SK-N-SH (cell line): Measurements from ENCODE around the gene ZNF280D. TPM values are rescaled to one million over a fixed set of nuclear protein-coding genes. Genes with fewer than 3 reads are reported as not detected.

Source experiments
- CTCF ChIA-PET: fragments of 300-600, 350-600 bp; formaldehyde crosslinking; extraction: SDS; loops from one replicate; lab custom pipeline; 2021; lab: Yijun Ruan, JAX
- POLR2A ChIA-PET: fragments of 350-600 bp; sonication (Branson Sonifier 250); formaldehyde crosslinking; extraction: SDS; loops from one replicate; lab custom pipeline; 2020; ENCODE audit warnings: antibody characterized with exemption, inconsistent platforms; lab: Yijun Ruan, JAX
- DNase-seq: peaks from one replicate; pipeline ENCODE4 v3.0.0; 2012
- H2AFZ ChIP-seq: fragments of 200-600 bp; sonication (generic); 2 replicates; pipeline ENCODE4 v1.8.1; 2016; ENCODE audit warnings: antibody characterized with exemption, mild to moderate bottlenecking, low read depth
- H3F3A ChIP-seq: fragments of 200-600 bp; sonication (generic); replicated peaks from 2 replicates; pipeline ENCODE3; 2016; ENCODE audit warnings: antibody characterized with exemption, mild to moderate bottlenecking; ENCODE audit not compliant: insufficient read depth
- H3K27ac ChIP-seq, 2 experiments: fragments of 200-500 bp in 1 of 2; fragments of 200-600 bp in 1 of 2; sonication (Bioruptor generic) in 1 of 2; sonication (generic), shearing (Covaris generic) in 1 of 2; 2 replicates each; pipeline versions ENCODE4 v1.5.1 to v1.6.1; 2014 to 2016; ENCODE audit warnings: low read depth in 2 of 2, inconsistent platforms in 1 of 2, low read length in 1 of 2, mild to moderate bottlenecking in 1 of 2, mixed read lengths in 1 of 2
- H3K27me3 ChIP-seq: fragments of 200-600 bp; sonication (generic), shearing (Covaris generic); 2 replicates; pipeline ENCODE4 v1.6.1; 2016; ENCODE audit warnings: mixed run types; ENCODE audit not compliant: insufficient read depth
- H3K36me3 ChIP-seq, 2 experiments: fragments of 200-500 bp in 1 of 2; fragments of 200-600 bp in 1 of 2; sonication (Bioruptor generic) in 1 of 2; sonication (generic) in 1 of 2; replicated peaks in 1 of 2; 2 replicates each; pipeline versions ENCODE3 to v1.5.1; 2014 to 2016; ENCODE audit warnings: low read length in 1 of 2, mild to moderate bottlenecking in 1 of 2; ENCODE audit not compliant: insufficient read depth in 2 of 2, control insufficient read depth in 1 of 2
- H3K4me1 ChIP-seq, 2 experiments: fragments of 200-500 bp in 1 of 2; fragments of 200-600 bp in 1 of 2; sonication (Bioruptor generic) in 1 of 2; sonication (generic), shearing (Covaris generic) in 1 of 2; 2 replicates each; pipeline versions ENCODE4 v1.5.1 to v1.6.1; 2014 to 2016; ENCODE audit warnings: low read depth in 1 of 2, low read length in 1 of 2, mixed run types in 1 of 2; ENCODE audit not compliant: insufficient read depth in 2 of 2, control insufficient read depth in 1 of 2
- H3K4me2 ChIP-seq: fragments of 200-600 bp; sonication (generic), shearing (Covaris generic); 2 replicates; pipeline ENCODE4 v1.6.1; 2017; ENCODE audit warnings: mixed run types
- H3K4me3 ChIP-seq, 2 experiments: fragments of 200-500 bp in 1 of 2; fragments of 200-600 bp in 1 of 2; sonication (Bioruptor generic) in 1 of 2; sonication (generic), shearing (Covaris generic) in 1 of 2; 2 replicates each; pipeline versions ENCODE4 v1.5.1 to v1.8.1; 2014 to 2016; ENCODE audit warnings: low read depth in 2 of 2, inconsistent platforms in 1 of 2, low read length in 1 of 2, mild to moderate bottlenecking in 1 of 2, mixed read lengths in 1 of 2, moderate library complexity in 1 of 2
- H3K79me2 ChIP-seq: fragments of 200-600 bp; sonication (generic); 2 replicates; pipeline ENCODE4 v1.8.1; 2017; ENCODE audit warnings: mild to moderate bottlenecking; ENCODE audit not compliant: insufficient read depth
- H3K9ac ChIP-seq: fragments of 200-600 bp; sonication (generic); 2 replicates; pipeline ENCODE4 v1.6.1; 2017; ENCODE audit warnings: mixed run types
- H3K9me2 ChIP-seq: fragments of 200-600 bp; sonication (generic); 2 replicates; pipeline ENCODE4 v1.6.1; 2017; ENCODE audit warnings: mixed run types
- H3K9me3 ChIP-seq: fragments of 200-600 bp; sonication (generic); 2 replicates; pipeline ENCODE4 v1.6.1; 2017; ENCODE audit warnings: mixed run types, mild to moderate bottlenecking, moderate library complexity
- H4K20me1 ChIP-seq: fragments of 200-600 bp; sonication (generic); 2 replicates; pipeline ENCODE4 v1.6.1; 2017; ENCODE audit warnings: mild to moderate bottlenecking, mixed run types; ENCODE audit not compliant: insufficient read depth
- CHD2 ChIP-seq: fragments of 150-350 bp; IDR thresholded peaks from 2 replicates; pipeline ENCODE4 v1.6.1; 2018; ENCODE audit warnings: low read length; ENCODE audit not compliant: partially characterized antibody
- CTCF ChIP-seq: fragments of 200-600 bp; sonication (generic); IDR thresholded peaks from 2 replicates; pipeline ENCODE4 v1.6.1; 2017; ENCODE audit warnings: antibody characterized with exemption, mild to moderate bottlenecking, moderate library complexity
- EZH2phosphoT487 ChIP-seq: fragments of 200-600 bp; sonication (generic); IDR thresholded peaks from 2 replicates; pipeline ENCODE4 v1.6.1; 2017; ENCODE audit warnings: low read depth, mixed run types, mild to moderate bottlenecking, antibody characterized with exemption, moderate library complexity, borderline replicate concordance
- FOSL2 ChIP-seq: IDR thresholded peaks from 2 replicates; pipeline ENCODE4 v1.4.0; 2012; ENCODE audit warnings: low read depth, mild to moderate bottlenecking, moderate library complexity, borderline replicate concordance
- IRF3 ChIP-seq: fragments of 150-350 bp; IDR thresholded peaks from 2 replicates; pipeline ENCODE4 v1.6.1; 2016; ENCODE audit warnings: mild to moderate bottlenecking, low read depth, low read length
- JUND ChIP-seq: IDR thresholded peaks from 2 replicates; pipeline ENCODE4 v1.4.0; 2012
- MEF2A ChIP-seq: IDR thresholded peaks from 2 replicates; pipeline ENCODE4 v1.4.0; 2012; ENCODE audit warnings: low read depth, borderline replicate concordance
- RAD21 ChIP-seq: IDR thresholded peaks from 2 replicates; pipeline ENCODE4 v1.6.1; 2012; ENCODE audit warnings: mild to moderate bottlenecking, low read length
- REST ChIP-seq: IDR thresholded peaks from 2 replicates; pipeline ENCODE4 v1.6.1; 2012; ENCODE audit warnings: mild to moderate bottlenecking, low read depth, low read length, moderate library complexity
- TEAD4 ChIP-seq: IDR thresholded peaks from 2 replicates; pipeline ENCODE4 v1.4.0; 2012; ENCODE audit warnings: mild to moderate bottlenecking, borderline replicate concordance; ENCODE audit not compliant: insufficient read depth
- YY1 ChIP-seq: IDR thresholded peaks from 2 replicates; pipeline ENCODE4 v1.4.0; 2012; ENCODE audit warnings: low read depth, mild to moderate bottlenecking
- ZBTB33 ChIP-seq: IDR thresholded peaks from 2 replicates; pipeline ENCODE4 v1.4.0; 2012; ENCODE audit warnings: low read depth, borderline replicate concordance
- polyA plus RNA-seq, 3 experiments: library from polyadenylated mRNA; depleted of rRNA; stranded (reverse); fragments of >200 nt; gene quantifications; 2 replicates each; pipeline ENCODE4 v1.2.3, GENCODE V29; 2012

The ZNF280D gene
- polyA plus RNA-seq, 1 of the 3 experiments (the other 2 are of a cell fraction), result 5.4 TPM

GRCh38 chr15:56660943-56661342 lies 72.4 kb downstream of the ZNF280D start:
- Histone ChIP-seq H3K9me3 (no peaks in the 10 kb centered on the region), H3K4me3 (no peak overlapping the region), H3K9me2 (no peaks in the 10 kb centered on the region), H3K27me3 (no peaks in the 10 kb centered on the region), H3F3A (no peaks in the 10 kb centered on the region), H2AFZ (no peak overlapping the region), H3K4me2 (no peak overlapping the region), H4K20me1 (no peaks in the 10 kb centered on the region), H3K79me2 (no peaks in the 10 kb centered on the region), H3K9ac (no peak overlapping the region), H3K27ac (no peak overlapping the region), H3K4me1 (no peaks in the 10 kb centered on the region), H3K36me3 (peaks cover 53 to 55% of the 10 kb centered on the region in 2 experiments)
- CTCF ChIA-PET, result interaction anchor here (0.9 to 1.0 kb wide), 2 partner anchors 16 to 47 kb away, joined by 3 read pairs; no protein-coding TSS in a partner anchor
- no peak for DNase-seq
- TF ChIP-seq IRF3 (no peak), FOSL2 (no peak), JUND (no peak), REST (no peak), RAD21 (no peak), CTCF (no peak), EZH2phosphoT487 (no peak), YY1 (no peak), MEF2A (no peak), TEAD4 (no peak), CHD2 (no peak), ZBTB33 (no peak)
- POLR2A ChIA-PET, result no interaction called here
